PC-3 (cell line): ENCODE measurements around the gene GLUD2.

Experiments
- EZH2 ChIP-seq: fragments of 300-600 bp; sonication (generic); IDR thresholded peaks from one replicate; pipeline ENCODE4 v1.6.1; 2017; ENCODE audit warnings: antibody characterized with exemption, mild to moderate bottlenecking, low read length; ENCODE audit not compliant: unreplicated experiment
- EZH2phosphoT487 ChIP-seq: fragments of 300-600 bp; sonication (generic); IDR thresholded peaks from 2 replicates; pipeline ENCODE4 v1.6.1; 2018; ENCODE audit warnings: mild to moderate bottlenecking, antibody characterized with exemption, low read length, borderline replicate concordance
- TF ChIP-seq, protein P1 (sequence below): fragments of 300-600 bp; sonication (generic); conservative IDR thresholded peaks from 2 replicates; pipeline ENCODE4 v1.5.1; 2017; ENCODE audit warnings: antibody characterized with exemption, low read depth, mild to moderate bottlenecking, low read length

DNA sequence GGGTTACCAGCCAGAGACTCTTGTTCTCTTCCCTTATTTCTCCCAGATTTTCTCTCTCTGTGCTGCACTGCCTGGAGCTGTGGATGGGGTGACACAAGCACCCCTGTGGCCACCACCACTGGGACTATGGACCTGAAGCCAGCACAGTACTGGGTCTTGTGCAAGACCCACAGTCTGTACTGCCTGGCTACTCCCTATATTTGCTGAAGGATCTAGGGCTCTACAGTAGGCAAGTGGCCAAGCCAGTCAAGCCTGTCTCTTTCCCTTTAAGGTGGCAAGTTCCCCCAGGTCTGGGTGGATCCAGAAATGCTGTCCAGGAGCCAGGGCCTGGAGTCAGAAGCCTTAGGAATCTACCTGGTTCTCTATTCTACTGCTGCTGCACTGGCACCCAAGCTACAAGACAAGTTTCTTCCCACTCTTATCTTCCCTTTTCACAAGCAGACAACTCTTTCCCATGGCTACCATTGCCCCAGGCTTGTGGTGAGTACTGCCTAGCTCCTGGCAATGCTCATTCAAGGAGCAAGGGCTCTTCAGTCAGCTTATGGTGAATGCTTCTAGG is 33.4 kb upstream of the GLUD2 start:
- TF ChIP-seq, protein P1, sequence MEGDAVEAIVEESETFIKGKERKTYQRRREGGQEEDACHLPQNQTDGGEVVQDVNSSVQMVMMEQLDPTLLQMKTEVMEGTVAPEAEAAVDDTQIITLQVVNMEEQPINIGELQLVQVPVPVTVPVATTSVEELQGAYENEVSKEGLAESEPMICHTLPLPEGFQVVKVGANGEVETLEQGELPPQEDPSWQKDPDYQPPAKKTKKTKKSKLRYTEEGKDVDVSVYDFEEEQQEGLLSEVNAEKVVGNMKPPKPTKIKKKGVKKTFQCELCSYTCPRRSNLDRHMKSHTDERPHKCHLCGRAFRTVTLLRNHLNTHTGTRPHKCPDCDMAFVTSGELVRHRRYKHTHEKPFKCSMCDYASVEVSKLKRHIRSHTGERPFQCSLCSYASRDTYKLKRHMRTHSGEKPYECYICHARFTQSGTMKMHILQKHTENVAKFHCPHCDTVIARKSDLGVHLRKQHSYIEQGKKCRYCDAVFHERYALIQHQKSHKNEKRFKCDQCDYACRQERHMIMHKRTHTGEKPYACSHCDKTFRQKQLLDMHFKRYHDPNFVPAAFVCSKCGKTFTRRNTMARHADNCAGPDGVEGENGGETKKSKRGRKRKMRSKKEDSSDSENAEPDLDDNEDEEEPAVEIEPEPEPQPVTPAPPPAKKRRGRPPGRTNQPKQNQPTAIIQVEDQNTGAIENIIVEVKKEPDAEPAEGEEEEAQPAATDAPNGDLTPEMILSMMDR, result no peak
- TF ChIP-seq EZH2, result no peak
- no peak for TF ChIP-seq EZH2phosphoT487
